LNCAP (cell line): Measurements from ENCODE around the gene SYNDIG1L.

Experiments used
- TF ChIP-seq, protein P1 (sequence below): fragments of 450-650 bp; IDR thresholded peaks from 2 replicates; pipeline ENCODE4 v1.5.1; 2017; ENCODE audit warnings: mild to moderate bottlenecking

SYNDIG1L gene

DNA sequence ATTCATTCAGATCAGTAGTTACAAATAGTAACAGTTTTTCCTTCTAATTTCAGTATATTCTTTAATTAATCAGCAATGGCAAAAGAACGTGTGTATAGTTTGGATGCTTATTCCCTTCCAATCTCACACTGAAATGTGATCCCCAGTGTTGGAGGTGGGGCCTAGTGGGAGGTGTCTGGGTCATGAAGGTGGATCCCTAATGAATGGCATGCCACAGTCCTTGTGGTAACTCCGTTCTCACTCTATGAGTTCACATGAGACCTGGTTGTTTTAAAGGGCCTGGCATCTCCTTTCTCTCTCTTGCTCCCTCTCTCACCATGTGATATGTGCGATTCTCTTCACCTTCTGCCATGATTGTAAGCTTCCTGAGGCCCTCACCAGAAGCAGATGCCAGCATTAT is 18.9 kb upstream of the SYNDIG1L start:
- TF ChIP-seq, protein P1, sequence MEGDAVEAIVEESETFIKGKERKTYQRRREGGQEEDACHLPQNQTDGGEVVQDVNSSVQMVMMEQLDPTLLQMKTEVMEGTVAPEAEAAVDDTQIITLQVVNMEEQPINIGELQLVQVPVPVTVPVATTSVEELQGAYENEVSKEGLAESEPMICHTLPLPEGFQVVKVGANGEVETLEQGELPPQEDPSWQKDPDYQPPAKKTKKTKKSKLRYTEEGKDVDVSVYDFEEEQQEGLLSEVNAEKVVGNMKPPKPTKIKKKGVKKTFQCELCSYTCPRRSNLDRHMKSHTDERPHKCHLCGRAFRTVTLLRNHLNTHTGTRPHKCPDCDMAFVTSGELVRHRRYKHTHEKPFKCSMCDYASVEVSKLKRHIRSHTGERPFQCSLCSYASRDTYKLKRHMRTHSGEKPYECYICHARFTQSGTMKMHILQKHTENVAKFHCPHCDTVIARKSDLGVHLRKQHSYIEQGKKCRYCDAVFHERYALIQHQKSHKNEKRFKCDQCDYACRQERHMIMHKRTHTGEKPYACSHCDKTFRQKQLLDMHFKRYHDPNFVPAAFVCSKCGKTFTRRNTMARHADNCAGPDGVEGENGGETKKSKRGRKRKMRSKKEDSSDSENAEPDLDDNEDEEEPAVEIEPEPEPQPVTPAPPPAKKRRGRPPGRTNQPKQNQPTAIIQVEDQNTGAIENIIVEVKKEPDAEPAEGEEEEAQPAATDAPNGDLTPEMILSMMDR = no peak

DNA sequence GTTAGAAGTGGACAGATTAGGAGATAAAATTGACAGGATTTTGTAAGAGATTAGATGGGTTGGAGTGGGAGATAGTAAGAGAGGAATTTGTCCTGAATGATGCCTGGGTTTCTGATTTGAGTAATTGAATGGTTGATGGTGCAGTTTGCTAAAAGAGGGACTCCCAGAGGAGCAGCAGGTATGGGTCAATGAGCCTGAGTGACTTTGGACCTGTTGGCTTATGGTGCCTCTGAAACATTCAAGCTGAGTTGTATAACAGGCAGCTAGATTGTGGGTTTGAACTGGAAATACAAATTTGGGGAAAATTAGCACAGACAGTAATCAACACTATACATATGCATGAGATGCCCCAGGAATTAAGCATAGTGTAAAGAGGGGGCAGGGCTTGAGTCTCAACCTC is 16.7 kb upstream of the SYNDIG1L start:
- TF ChIP-seq, protein P1 = no peak

DNA sequence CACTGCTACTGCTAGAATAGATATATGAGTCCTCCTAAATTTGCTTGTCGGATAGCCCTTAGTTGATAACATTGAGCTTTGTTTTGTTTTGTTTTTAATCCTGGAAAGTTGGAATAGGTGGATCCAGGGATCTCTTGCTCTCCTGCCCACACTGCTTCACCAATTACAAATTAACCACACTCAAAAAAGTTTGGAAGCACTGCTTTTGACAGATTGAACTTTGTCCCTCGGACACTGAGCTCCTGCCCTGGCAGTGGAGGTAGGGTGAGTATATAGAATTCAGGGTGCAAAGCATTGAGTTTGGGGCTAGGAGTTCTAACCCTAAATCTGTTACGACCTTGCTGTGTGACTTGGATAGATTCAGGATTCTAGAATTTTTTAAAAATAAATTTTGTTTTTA is 15.1 kb upstream of the SYNDIG1L start:
- TF ChIP-seq, protein P1 = no peak

DNA sequence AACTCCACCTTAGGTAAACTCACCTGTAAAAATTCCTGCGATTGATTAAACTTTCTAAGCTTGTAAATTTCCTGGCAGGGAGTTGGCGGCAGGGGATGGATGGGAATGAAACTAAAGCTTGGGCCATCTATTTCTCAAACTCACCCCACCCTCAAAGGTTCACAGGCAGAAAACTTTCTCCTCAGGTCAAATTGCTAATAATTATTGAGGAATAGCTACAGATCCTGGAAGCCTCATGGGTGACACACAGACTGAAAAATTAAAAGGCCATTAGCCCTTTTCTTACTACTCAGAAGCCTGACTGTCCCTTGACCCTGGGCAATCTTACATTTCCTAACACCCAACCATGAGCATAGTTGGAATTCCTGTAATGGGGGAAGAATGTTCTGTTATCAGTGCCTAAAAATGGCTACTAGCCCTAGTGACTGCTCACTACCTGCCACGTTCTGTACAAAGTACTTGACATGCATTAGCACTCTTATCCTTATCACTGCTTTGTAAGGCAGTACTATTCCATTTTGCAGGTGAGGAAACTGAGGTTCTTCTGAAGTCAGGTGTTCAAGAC is 12.4 kb upstream of the SYNDIG1L start:
- TF ChIP-seq, protein P1 = no peak

DNA sequence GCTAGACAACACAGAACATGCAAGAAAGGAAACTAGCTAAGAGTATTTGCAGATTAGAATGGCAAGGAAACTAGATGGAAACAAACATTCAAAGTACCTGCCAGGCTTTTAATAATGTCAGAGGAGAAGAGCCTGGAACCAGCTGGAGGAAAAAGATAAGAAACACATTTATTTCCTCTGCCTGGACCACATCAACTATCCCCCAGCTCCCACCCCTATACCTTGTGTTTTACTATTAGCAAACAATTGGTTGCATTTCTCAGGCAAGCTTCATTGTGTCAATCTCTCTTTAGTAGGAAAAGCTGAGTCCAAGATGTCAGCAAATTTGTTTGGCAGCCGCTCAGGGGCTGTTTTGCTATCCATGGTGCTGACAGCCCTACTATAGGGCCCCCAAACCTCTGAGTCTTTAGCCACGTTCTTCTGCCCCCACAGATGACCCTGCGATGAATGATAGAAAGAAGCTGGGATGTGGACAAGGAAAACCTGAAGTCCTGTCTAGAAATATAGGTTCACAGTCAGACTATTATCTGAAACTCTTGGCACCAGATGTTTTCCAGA is 11.6 kb upstream of the SYNDIG1L start:
- TF ChIP-seq, protein P1 = no peak

DNA sequence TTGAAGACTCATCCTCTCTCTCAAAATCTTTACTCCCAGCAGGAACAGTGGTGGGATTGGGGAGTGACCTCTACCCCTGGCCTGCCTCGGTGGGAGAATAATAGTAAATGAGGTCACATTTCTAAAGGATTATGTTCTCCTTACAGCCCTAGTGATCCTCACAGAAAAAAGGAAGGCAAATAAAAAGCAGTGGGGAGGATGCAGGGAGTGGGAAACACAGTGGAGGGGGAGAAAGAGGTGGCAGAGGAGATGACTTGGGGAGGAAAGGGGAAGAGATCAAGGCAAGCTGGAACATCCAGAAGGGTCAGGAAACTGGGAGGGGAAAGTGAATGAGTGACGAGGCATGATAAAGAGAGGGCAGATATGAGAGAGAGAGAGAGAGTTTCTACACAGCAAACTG is 8.3 kb upstream of the SYNDIG1L start:
- TF ChIP-seq, protein P1 = no peak

DNA sequence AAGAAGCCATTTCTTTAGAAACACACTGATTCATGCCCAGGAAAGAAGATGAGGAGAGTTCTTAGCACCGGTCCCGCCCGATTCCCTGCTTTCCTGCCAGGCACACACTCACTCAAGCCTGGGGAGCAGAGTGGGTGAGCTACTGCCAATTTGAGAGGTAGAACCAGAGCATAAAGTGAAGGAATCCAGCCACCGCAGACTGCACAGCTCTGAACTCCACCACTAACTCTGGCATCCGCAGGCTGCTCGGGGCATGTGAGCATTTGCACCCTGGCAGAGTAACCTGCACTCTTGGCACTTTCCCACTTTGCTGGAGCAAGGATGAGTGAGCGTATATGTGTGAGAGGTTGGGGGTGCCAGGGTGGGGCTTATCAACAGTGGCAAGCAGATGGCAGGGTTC is 4.0 kb upstream of the SYNDIG1L start:
- TF ChIP-seq, protein P1 = no peak

DNA sequence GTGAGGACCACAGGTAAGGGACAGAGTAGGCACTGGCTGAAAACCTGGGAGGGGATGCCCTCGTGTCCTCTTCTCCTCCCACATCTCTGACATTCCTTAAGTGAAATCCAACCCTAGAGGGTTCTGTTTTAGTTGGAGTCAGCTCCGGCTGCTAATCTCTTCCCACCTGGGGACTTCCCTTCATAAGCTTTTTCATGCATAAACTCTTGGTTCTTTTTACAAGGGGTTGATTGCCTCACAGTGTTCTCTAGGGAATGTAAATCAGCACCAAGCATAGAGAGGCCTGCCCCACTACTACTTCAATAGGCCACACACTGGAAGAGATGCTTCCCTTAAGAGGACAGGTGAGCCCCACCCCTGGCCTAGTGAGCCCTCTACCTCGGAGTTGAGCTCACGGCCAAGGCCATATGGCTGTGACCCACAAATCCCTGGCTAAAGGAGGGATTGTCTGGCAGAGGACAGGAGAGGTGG is 3.2 kb upstream of the SYNDIG1L start:
- TF ChIP-seq, protein P1 = no peak
